GM23248 (cell line): ENCODE data around the gene PLPPR4.

Experiments
- EZH2 ChIP-seq: fragments of 200-600 bp; sonication (generic); IDR thresholded peaks from 2 replicates; pipeline ENCODE4 v1.6.1; 2018; ENCODE audit warnings: antibody characterized with exemption, mild to moderate bottlenecking; ENCODE audit not compliant: insufficient read depth, poor library complexity, severe bottlenecking
- EZH2phosphoT487 ChIP-seq: fragments of 200-600 bp; sonication (generic); IDR thresholded peaks from 2 replicates; pipeline ENCODE4 v1.6.1; 2018; ENCODE audit warnings: antibody characterized with exemption, moderate library complexity, mild to moderate bottlenecking, low read depth; ENCODE audit not compliant: insufficient read depth

DNA sequence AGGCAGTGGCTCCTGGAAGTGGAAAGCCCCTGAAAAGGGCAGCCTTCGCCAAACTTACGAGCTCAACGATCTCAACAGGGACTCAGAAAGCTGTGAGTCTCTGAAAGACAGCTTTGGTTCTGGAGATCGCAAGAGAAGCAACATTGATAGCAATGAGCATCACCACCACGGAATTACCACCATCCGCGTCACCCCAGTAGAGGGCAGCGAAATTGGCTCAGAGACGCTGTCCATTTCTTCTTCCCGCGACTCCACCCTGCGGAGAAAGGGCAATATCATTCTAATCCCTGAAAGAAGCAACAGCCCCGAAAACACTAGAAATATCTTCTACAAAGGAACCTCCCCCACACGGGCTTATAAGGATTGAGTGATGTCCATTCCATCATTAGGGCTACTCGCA, 42.4 kb downstream of the PLPPR4 start:
- TF ChIP-seq EZH2: no peak
- TF ChIP-seq EZH2phosphoT487: no peak
